Erythroblast (primary cell): ENCODE results near the gene BBS10.
"Not testable (repeated sequence)": the region's sequence is repeated elsewhere in the genome, so short reads cannot be mapped to it uniquely, and the experiment has no call there.

ENCODE experiments used
- DNase-seq, 2 experiments: peaks; one replicate each; lab custom pipeline; 2025; lab: John Stamatoyannopoulos, UW
- GATA1 ChIP-seq: IDR thresholded peaks from 2 replicates; pipeline ENCODE4 v1.6.1; 2011; ENCODE audit warnings: low read depth, mild to moderate bottlenecking, control low read depth, low read length, moderate library complexity
- POLR2A ChIP-seq: IDR thresholded peaks from 2 replicates; pipeline ENCODE4 v1.6.1; 2011; ENCODE audit warnings: mild to moderate bottlenecking, low read length

BBS10 gene

GRCh38 chr12:76348079-76348901, at the start of gene BBS10:
Gene BBS10 (minus strand): TSS chr12:76348415. CDS start chr12:76348358, 57 bp downstream.
- DNase-seq, result peak; percentile 91 to 92
- TF ChIP-seq POLR2A (peak; percentile 86), GATA1 (no peak)

- TF ChIP-seq GATA1 (no peak), POLR2A (no peak)
- no peak for DNase-seq
Observed at GRCh38 chr12:76391461-76391860, 43.2 kb upstream of the BBS10 start.

- TF ChIP-seq POLR2A (no peak), GATA1 (no peak)
- DNase-seq, result no peak
Observed at GRCh38 chr12:76387614-76388013, 39.4 kb upstream of the BBS10 start.

- TF ChIP-seq POLR2A (no peak), GATA1 (no peak)
- no peak for DNase-seq
Observed at GRCh38 chr12:76384560-76384959, 36.3 kb upstream of the BBS10 start.

- DNase-seq, result no peak
- TF ChIP-seq POLR2A, result no peak
- no peak for TF ChIP-seq GATA1
Observed at GRCh38 chr12:76383988-76384387, 35.8 kb upstream of the BBS10 start.

GRCh38 chr12:76379261-76379660, 31.0 kb upstream of the BBS10 start:
- no peak for TF ChIP-seq POLR2A
- TF ChIP-seq GATA1, result no peak
- no peak for DNase-seq

GRCh38 chr12:76376876-76377275, 28.7 kb upstream of the BBS10 start:
- DNase-seq, result not testable (repeated sequence)

- no peak for DNase-seq
- TF ChIP-seq GATA1, result no peak
- no peak for TF ChIP-seq POLR2A
Observed at GRCh38 chr12:76375939-76376338, 27.7 kb upstream of the BBS10 start.

- DNase-seq, result no peak
- TF ChIP-seq POLR2A, result no peak
- no peak for TF ChIP-seq GATA1
Observed at GRCh38 chr12:76375470-76375869, 27.3 kb upstream of the BBS10 start.

GRCh38 chr12:76374386-76375020, 26.3 kb upstream of the BBS10 start:
- no peak for DNase-seq
- TF ChIP-seq POLR2A (no peak), GATA1 (no peak)

GRCh38 chr12:76368230-76368629, 20.0 kb upstream of the BBS10 start:
- DNase-seq, result no peak
- no peak for TF ChIP-seq POLR2A
- no peak for TF ChIP-seq GATA1

GRCh38 chr12:76366163-76366562, 17.9 kb upstream of the BBS10 start:
- DNase-seq, result no peak
- no peak for TF ChIP-seq GATA1
- no peak for TF ChIP-seq POLR2A

GRCh38 chr12:76364131-76364530, 15.9 kb upstream of the BBS10 start:
- DNase-seq, result not testable (repeated sequence)

GRCh38 chr12:76360316-76360715, 12.1 kb upstream of the BBS10 start:
- DNase-seq, result no peak
- no peak for TF ChIP-seq POLR2A
- TF ChIP-seq GATA1, result no peak

- DNase-seq, result no peak
- TF ChIP-seq GATA1, result no peak
- TF ChIP-seq POLR2A, result no peak
Observed at GRCh38 chr12:76356071-76356470, 7.9 kb upstream of the BBS10 start.
